GM18498 (cell line): ENCODE results near the gene CACNA1C.

Experiments used
- ATAC-seq: cut with Tn5 transposase; IDR thresholded peaks from one replicate; pipeline ENCODE4 v1.9.1; 2021; ENCODE audit warnings: mild to moderate bottlenecking, moderate library complexity; ENCODE audit not compliant: unreplicated experiment

Gene CACNA1C

DNA sequence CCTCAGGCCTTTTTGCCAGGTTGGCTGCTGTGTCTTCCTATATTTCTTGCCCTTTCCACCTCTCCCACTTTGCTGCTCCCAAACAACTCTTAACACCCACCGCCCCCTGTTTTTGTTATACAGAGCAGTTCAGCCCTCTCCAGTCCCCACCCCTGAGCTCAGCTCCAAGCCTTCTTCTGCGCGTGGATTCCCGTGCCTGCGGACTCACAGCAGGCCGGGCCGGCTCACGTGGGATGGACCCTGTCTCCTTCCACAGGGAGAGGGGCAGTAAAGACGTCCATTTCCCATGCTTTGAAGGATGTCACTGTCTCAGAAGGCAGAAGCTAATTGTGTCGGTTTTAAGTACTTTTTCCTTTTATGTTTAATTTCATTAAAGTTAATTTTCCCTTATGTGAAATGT, 139.4 kb downstream of the CACNA1C start:
- no peak for ATAC-seq

DNA sequence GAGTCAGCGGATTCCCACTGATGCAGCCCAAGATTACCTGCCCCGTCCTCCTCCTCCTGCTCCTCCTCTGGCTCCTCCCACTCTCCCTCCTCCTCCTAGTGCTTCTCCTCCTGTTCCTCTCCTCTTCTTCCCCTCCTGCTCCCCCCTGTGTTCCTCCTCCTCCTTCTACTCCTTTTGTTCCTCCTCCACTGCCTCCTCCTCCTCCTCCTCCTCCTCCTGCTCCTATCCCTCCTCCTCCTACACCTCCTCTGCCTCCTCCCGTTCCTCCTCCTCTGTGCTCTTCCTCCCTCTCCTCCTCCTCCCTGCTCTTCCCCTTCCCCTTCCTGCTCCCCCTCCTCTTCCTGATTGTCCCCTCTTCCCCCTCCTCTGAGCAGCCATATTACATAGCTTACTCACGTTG, 141.3 kb downstream of the CACNA1C start:
- ATAC-seq: no peak

DNA sequence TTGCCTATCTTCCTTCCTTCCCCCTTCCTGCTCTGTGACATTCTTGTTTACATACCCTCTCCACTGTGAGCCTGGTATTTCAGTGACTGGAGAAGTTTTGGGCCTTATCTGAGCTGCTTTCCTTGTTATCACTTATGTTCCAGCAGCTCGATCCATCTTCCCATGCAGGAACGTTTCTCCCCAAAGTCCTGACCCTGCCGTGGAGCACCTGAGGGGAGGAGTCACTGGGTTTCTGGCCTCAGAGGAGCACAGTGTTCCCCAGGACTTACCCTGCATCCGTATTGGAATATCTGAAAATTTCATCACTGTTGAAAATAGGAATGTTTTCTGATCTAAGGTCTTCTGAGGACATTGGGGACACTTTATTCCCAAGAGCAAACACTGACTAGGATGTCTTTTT, 141.8 kb downstream of the CACNA1C start:
- no peak for ATAC-seq

DNA sequence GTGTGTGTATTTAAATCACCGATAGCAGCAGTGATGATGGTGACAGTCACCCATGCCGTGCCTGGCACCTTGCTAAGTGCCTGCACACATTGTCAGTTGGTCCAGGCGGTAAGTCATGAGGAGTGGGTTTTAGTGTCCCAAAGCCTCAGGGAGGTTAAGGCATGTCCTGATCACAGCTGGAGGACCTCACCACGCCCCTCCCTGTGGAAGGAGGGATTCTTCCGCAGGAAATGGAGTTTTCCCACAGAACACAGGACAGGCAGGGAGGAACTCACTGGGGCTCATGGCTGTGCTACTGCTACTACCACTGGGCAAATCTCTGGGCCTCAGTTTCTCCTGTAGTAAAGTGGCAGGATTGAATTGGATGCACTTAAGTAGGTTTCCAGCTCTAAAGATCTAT, 142.3 kb downstream of the CACNA1C start:
- ATAC-seq: no peak

DNA sequence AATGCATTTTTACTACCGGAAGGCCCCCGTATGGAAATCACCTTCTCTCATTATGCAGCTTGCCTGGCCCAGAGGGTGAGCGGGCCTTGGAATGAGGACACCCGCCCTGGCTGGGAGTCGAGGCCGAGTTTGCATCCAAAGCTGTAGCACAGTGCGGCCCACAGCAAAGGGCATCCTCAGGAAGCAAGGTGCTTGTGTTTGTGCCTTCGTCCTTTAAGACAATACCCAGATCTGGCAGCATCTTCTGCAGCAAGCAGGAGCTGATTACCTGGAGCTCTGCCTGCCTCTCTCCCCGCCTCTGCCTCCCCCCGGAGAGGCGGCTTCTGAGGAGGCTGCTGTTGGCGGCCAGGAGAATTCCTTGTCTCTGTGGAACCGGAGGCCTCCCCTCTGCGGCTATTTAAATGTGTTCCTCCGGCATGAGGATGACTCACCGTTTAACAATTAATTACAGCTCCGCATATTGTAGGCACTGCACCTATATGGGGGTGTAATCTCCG, 145.3 kb downstream of the CACNA1C start:
- ATAC-seq: no peak

DNA sequence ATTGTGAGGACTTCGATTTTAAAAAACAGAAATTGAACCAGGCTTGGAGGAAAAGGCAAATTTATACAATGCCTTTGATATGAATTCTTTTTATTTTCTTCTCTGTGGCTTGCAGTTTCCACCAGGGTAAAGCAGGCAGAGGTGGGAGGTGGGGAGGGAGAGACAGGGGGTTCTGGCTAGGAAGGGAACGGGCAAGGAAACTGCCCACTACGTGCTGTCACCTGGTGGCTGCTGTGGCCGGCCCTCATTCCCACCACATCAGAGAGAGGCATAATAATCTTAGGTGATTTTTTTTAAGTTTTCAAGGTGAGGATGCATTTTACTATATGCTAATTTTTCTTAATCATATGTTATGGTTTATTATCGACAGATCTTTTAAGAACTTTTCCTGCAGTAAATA, 145.8 kb downstream of the CACNA1C start:
- no peak for ATAC-seq

DNA sequence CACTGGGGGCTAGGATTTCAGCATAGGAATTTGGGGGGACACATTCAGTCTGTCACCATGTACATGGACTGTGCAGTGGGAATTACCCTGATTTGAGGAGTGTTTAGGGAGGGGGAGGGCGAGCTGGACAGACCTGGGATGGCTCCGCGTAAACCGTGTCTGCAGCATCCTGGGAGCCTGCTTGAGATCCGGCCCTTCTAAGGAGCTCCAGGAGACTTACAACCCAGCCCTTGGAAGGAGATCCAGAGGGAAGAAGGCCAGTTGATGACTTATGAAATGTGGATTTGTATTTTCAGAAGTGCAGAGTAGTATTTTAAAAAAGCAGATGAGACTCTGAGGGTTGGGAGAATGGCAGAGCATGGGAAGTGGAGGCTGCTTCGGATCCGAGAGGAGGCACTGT, 153.2 kb downstream of the CACNA1C start:
- no peak for ATAC-seq

DNA sequence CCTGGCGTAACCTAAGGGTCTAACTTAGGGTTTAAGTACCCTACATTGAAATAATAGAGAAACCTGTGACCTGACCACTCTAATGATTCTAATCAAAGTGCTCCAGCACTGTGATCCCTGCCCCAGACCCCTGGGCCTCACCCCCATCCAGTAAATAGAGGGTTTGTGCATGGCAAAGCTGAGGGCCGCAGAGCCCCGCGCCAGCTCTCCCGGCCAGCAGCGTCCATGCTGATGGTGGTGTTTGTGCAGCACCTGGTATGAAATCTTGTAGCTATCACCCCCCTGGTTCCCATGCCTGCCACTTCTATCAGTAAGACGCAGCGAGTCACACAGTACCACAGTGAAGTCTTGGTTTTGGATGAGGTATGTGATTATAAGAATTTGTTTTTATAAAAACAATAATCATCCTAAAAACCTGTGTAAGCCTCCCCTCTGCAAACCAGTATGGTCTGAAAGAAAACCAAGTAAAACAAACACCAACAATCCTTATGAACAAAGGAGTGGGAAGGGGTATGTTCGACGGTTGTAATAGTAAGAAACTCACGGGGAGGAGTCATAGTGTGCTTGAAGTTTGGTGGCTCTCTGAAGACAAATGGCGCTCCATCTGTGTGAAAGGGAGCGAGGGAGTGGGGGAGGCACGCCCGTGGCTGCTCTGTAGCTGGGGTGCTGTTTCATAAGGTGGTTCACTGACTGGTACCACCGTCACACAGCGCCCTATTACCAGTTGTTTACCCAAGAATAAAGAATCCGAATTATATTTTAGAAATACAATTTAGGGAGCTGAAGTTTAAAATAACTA, 156.2 kb downstream of the CACNA1C start:
- no peak for ATAC-seq

DNA sequence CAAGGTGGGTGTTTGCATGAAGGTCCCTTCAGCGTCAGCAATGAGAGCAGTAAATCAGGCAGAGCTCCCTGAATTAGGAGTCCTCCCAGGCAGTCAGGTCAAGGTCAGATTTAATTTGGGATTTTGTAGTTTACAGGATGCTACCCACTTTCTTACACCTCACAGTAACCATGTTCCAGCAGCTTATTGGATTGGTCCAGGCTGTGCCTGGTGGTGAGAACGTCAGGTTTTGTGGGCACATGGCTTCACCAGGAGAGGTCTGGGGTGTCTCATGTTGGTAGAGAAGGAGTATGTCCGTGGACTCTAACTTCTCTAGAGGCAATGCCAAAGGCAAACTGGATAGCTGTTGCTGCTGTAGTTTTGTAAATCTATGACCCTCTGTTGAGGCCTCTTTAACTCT, 158.3 kb downstream of the CACNA1C start:
- no peak for ATAC-seq

DNA sequence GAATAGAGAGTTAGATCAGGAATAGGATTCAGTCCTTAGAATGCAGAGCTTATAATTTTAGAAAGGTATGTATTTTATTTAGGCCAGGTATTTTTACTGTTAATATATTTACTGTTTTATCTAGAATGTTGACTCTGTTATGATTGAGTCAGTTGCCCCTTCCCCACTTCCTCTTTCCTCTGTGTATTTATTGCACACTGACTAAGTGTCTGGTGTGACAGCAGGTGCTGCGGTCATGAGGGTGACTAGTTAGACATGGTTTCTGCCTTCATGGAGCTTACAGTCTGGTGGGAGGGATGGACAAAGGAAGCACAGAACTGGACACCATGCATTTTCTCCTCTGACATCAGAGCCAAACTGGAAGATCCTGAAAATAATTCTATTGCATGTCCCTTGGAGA, 159.8 kb downstream of the CACNA1C start:
- ATAC-seq: no peak

DNA sequence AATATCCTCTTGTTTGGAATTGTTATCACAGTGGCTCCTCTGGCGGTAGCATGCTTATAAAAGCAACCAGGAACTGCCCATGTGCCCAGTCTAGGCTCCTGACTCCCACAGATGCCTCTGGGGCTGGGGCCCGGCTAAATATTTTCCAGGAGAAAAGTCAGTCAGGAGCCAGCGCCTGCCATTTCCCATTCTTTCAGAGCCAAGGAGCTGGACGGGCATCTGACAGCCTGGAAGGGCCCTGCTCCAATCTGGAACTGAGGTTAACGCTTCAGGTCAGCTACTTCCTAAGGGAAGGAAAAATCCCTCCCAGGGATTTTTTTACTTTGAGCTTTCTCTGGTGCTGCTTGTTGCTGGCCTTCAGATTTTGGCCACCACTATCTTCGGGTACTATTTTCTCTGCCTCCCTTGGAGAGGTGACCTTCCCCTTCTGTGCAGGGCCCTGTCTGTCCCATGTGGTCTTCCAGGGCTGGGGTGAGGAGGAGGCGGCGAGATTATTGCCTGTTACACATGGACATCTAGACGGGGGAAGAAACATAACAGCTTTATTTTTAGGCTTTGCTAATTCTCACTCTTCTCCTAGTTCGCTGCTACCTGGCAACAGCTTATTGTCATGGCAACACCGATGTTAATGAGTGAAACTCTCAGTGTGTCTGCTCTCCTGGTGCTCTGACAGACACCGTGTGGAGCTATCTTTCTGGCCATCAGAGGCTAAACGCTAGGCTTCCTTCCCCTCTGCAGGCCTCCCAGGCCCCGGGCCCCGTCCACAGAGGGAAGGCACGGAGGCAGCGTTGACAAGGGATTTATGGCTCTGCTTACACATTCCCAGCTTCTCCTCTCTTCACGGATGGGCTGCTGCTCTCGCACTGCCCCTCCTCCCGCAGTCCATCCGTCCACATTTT, 160.4 kb downstream of the CACNA1C start:
- ATAC-seq: no peak

DNA sequence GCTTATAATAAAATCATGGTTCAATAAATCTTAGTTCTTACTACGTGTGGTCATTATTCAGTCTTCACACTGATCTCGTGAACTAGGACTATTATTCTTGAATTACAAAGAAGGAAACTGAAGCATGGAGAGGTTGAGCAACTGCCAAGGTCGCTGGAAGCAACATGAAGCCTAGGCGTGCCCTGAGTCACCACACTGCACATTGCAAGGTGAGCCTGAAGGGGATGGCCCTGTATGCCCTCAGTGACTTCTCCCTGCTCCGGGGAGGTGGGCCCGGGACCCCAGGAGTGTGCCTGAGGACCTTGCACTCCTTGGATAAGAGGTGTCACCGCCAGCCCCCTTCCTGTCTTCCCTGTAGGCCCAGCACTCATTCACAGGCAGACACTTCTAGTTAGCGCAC, 161.6 kb downstream of the CACNA1C start:
- no peak for ATAC-seq

DNA sequence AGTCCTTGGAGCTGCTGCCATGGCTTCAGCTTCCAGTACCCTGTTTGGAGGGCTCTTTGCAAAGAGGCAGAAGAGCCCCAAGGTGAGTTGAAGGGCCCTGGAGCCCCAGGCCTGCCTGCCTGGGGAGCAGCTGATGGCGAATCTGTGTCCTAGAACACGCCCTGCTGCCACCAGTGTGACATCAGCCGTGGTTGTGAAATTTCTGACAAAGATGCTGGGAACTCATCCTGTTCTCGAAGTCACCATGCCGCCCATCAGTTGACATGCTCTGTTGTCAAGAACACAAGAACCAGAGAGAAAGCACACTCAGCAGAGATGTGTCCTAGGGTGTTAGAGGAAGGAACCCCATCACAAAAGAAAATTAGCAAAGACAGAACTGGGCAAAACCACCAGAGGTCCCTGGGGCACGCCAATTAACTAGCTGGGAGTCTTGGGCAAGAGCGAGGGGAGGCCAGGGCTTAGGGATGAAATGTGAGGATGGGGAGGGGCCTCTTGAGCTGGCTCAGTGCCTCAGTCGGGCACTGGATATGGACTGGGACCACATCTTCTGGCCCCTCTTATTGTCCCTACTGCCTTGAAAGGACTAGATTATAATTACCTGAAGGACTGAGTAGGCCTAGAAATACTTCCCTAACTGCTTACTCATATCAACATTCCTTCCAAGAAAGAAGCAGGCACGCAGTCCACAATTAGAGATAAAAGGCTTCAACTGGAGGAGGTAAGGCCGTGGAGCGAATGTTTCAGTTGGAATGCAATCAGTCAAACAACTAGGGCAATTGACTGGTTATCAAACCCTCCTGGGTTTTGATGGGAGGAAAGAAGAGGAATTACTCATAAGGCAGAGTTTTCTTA, 163.1 kb downstream of the CACNA1C start:
- ATAC-seq: no peak

DNA sequence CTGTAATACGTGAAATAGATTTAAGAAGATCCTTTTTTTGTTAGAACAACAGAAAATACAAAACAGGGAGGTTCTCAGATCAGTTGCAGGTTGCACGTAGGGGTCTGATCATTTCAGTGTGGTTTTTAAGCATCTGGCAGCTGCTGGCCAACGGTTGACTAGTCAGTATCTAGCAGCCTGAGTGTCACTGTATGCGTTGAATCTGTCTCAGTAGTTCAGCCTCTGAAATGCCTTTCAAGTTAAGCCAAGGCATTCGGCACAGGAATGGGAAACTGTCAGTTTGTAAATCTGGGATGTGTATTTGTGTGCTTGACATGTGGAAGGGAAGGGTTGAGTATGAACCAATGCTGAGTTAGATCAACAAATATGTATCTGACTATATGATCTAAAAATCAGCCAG, 165.9 kb downstream of the CACNA1C start:
- no peak for ATAC-seq

DNA sequence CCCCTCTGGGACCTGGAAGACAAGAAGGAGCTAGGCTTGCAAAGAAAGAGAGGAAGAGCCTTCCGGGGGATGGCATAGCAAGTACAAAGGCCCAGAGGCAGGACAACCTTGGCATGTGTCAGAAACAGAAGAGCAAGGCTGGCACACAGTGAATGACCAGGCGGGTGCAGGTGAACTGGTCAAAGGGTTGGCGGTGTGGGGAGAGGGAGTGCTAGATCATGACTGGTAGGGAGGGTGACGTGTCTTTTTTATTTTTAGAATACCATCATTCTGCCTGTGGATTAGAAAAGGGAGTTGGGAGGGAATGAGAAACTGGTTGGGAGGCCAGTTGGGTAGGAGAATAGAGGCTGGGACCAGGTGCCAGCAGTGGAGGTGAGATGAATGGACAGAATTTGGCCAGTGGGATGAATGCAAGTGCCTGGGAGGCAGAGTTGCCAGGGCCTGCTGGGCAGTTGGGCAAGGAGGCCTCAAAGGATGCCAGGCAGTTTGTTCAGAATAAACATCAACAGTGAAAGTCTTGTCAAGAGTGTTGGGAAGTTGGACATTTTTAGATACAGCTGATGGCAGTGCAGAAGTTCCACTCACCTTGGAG, 168.3 kb downstream of the CACNA1C start:
- no peak for ATAC-seq

DNA sequence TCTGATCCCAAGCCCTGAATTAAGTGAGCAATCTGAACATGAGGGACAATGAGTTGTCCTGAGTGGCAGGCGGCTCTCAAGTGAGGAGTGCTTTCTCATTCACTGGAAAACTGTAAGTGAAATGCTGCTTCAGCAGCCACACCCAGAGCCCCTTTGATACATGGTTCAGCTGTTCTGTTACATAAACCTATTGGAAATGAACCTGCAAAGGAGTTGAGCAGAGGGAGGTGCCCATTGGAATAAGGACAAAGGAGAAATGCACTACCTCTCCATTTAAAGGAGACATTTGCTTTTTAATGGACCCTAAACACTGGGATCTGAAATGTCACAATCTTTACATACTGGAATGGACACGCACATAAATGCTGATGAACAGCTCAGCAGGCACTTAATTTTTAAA, 169.9 kb downstream of the CACNA1C start:
- ATAC-seq: no peak

DNA sequence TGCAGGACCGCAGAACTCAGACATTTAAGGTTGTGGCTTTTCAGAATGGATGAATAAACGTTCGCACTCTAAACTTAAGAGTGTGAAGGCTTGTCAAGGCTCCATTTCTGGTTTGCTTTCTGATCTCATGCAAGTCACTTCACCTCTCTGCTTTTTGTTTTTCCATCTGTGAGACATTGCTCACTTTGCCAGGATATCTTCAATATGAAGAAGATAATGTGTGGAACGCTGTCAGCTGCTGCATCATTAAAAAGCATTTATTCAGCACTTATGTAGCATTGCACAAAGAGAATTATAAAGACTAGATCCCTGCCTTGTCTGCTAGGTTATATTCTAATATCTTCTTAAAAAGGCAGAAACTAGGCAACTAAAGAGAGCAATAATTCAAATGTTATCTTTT, 172.2 kb downstream of the CACNA1C start:
- ATAC-seq: no peak

DNA sequence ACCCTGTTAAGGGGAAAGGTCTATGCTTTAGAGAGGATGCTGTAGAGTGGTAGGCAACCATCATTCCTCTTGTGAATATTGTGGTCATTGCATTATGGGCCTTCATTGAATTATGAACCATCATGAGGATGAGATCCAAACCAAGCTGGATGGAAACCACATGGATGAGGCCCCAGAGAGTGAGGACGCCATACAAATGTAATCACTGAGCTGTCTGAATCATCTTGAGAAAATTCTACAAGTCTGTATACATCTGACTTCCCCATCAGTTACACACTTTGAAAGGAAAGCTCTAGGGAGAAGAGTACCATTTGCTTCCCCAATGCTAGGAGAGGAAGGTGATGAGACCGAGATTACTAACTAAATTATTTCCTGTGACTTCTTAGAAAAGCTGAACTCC, 172.9 kb downstream of the CACNA1C start:
- ATAC-seq: no peak

DNA sequence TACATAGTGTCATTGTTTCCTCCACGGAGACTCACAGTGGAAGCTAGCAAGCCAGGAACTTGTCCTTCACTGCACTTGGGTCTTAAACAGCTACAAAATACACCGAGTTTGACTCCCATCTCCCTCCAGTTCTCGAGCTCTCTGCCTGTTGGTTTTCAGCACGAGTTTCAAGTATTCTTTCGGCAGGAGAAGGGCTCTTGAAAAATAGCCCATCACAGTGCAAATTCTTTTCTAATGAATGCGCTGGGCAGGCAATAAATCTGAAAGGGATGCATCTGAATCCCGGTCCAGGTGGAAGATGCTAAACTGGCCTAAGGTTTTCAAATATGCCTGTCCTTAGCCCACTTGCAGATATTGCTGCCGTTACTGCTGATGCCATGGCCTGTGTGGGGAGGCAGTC, 173.9 kb downstream of the CACNA1C start:
- ATAC-seq: no peak

DNA sequence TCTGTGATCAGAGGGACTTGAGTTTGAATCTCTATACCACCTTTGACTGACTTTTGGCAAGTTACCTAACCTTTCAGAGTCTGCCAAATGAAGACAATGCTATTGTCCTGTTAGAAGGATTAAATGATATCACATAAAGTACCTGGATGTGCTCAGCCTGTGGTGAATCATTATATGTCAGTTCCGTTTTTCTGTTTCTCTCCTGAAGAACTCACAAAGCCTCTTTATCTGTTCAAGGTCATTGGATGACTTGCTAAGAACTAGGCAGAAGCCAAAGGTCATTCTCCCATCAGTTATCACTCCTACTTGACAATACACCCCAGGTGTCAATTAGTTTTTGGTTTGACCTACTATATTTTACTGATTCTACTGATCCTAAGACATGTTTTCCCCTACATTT, 174.6 kb downstream of the CACNA1C start:
- ATAC-seq: no peak

DNA sequence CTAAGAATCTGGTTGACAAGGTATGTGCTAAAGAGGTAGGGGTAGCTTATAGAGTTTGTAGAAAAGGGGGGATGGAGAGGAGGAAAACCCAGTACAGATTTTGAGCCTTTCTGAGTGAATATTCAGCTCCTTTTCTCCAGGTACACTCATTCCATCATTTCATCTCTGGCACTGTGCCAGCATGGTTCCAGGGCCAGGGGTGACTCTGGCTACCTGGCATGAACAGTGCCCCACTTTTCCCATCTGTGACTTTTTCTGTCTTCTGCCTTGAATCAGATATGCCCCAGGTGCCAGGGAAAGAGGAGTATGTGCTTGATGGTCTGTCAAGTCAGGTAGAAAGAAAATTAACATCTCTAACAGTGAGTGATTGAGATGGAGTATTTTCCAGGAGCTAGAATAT, 175.7 kb downstream of the CACNA1C start:
- ATAC-seq: no peak
